ENCODE data around the gene C1orf198. TPM values are rescaled to one million over a fixed set of nuclear protein-coding genes. Genes with fewer than 3 reads are reported as not detected.

C1orf198 gene
- total and polyA plus RNA-seq, 4 donors: 3.9 to 11.1 (median 10.4) TPM

GRCh38 chr1:230825761-230826160, 42.6 kb downstream of the C1orf198 start:
- peak overlapping the region in 1 of 2 donors; percentile 21 for H3K27ac ChIP-seq (ENCODE audit: low read depth in 1 of 2, low read length in 2 of 2)
- peak; percentile 30 for DNase-seq (ENCODE audit: low spot score)

GRCh38 chr1:230824919-230825721, 43.2 kb downstream of the C1orf198 start:
- H3K4me1 ChIP-seq (ENCODE audit: control insufficient read depth in 4 of 4, insufficient read depth in 4 of 4, low read length in 3 of 4): peaks cover 5 to 13% (median 6%) of the 10 kb centered on the region in 4 donors
- WGBS: 58% methylated on average over 11 of the region's 11 CpGs
- H3K27ac ChIP-seq (ENCODE audit: low read depth in 1 of 2, low read length in 2 of 2): no peak overlapping the region
- no peaks in the 10 kb centered on the region for H3K27me3 ChIP-seq (ENCODE audit: control insufficient read depth in 4 of 4, insufficient read depth in 4 of 4, low read length in 3 of 4)
- DNase-seq (ENCODE audit: low spot score): no peak
- H3K36me3 ChIP-seq (ENCODE audit: control insufficient read depth in 4 of 4, insufficient read depth in 3 of 4, low read depth in 1 of 4, low read length in 3 of 4): no peaks in the 10 kb centered on the region
- H3K9ac ChIP-seq (ENCODE audit: low read depth in 1 of 2, low read length in 2 of 2): no peak overlapping the region
- H3K9me3 ChIP-seq (ENCODE audit: control insufficient read depth in 4 of 4, low read length in 3 of 4): no peaks in the 10 kb centered on the region
- TF ChIP-seq EGR1 (IDR thresholded peaks at IDR 0.05; ENCODE audit: low read depth in 2 of 2) (no peak), JUND (IDR thresholded peaks at IDR 0.05) (peak in 1 of 2 donors; percentile 55)
- H3K4me3 ChIP-seq (ENCODE audit: low read depth in 1 of 3, low read length in 3 of 3): no peak overlapping the region

More at GRCh38 chr1:230825761-230826160, 42.6 kb downstream of the C1orf198 start:
- no peaks in the 10 kb centered on the region for H3K9me3 ChIP-seq (ENCODE audit: control insufficient read depth in 4 of 4, low read length in 3 of 4)
- H3K4me1 ChIP-seq (ENCODE audit: control insufficient read depth in 4 of 4, insufficient read depth in 4 of 4, low read length in 3 of 4): peaks cover 5 to 13% (median 6%) of the 10 kb centered on the region in 4 donors
- no peaks in the 10 kb centered on the region for H3K27me3 ChIP-seq (ENCODE audit: control insufficient read depth in 4 of 4, insufficient read depth in 4 of 4, low read length in 3 of 4)
- no peaks in the 10 kb centered on the region for H3K36me3 ChIP-seq (ENCODE audit: control insufficient read depth in 4 of 4, insufficient read depth in 3 of 4, low read depth in 1 of 4, low read length in 3 of 4)
- no peak overlapping the region for H3K9ac ChIP-seq (ENCODE audit: low read depth in 1 of 2, low read length in 2 of 2)
- TF ChIP-seq JUND (IDR thresholded peaks at IDR 0.05) (peak in 1 of 2 donors; percentile 46), REST (IDR thresholded peaks at IDR 0.05) (no peak), SP1 (IDR thresholded peaks at IDR 0.05) (peak; percentile 78), EGR1 (IDR thresholded peaks at IDR 0.05; ENCODE audit: low read depth in 2 of 2) (no peak), HNF4G (IDR thresholded peaks at IDR 0.05) (peak; percentile 42), TAF1 (conservative IDR thresholded peaks at IDR 0.05) (no peak), ATF3 (IDR thresholded peaks at IDR 0.05) (peak; percentile 62), HNF4A (conservative IDR thresholded peaks at IDR 0.05) (peak; percentile 70 to 84)
- WGBS: 56% methylated on average over 3 of the region's 3 CpGs
- no peak overlapping the region for H3K4me3 ChIP-seq (ENCODE audit: low read depth in 1 of 3, low read length in 3 of 3)

GRCh38 chr1:230824551-230824918, 43.8 kb downstream of the C1orf198 start:
- H3K27me3 ChIP-seq (ENCODE audit: control insufficient read depth in 4 of 4, insufficient read depth in 4 of 4, low read length in 3 of 4): no peaks in the 10 kb centered on the region
- H3K27ac ChIP-seq (ENCODE audit: low read depth in 1 of 2, low read length in 2 of 2): no peak overlapping the region
- H3K36me3 ChIP-seq (ENCODE audit: control insufficient read depth in 4 of 4, insufficient read depth in 3 of 4, low read depth in 1 of 4, low read length in 3 of 4): no peaks in the 10 kb centered on the region
- H3K4me3 ChIP-seq (ENCODE audit: low read depth in 1 of 3, low read length in 3 of 3): no peak overlapping the region
- 95% methylated on average over 4 of the region's 4 CpGs for WGBS
- H3K4me1 ChIP-seq (ENCODE audit: control insufficient read depth in 4 of 4, insufficient read depth in 4 of 4, low read length in 3 of 4): peaks cover 5 to 13% (median 6%) of the 10 kb centered on the region in 4 donors
- H3K9ac ChIP-seq (ENCODE audit: low read depth in 1 of 2, low read length in 2 of 2): no peak overlapping the region
- DNase-seq (ENCODE audit: low spot score): peak; percentile 24
- H3K9me3 ChIP-seq (ENCODE audit: control insufficient read depth in 4 of 4, low read length in 3 of 4): no peaks in the 10 kb centered on the region
- TF ChIP-seq NR2F2 (IDR thresholded peaks at IDR 0.05) (no peak), GABPA (IDR thresholded peaks at IDR 0.05 in 1 of 2, conservative IDR thresholded peaks at IDR 0.05 in 1 of 2) (no peak), MAX (IDR thresholded peaks at IDR 0.05) (no peak), SP1 (IDR thresholded peaks at IDR 0.05) (no peak), FOXA2 (IDR thresholded peaks at IDR 0.05) (no peak), RAD21 (IDR thresholded peaks at IDR 0.05) (no peak), CTCF (IDR thresholded peaks at IDR 0.05; ENCODE audit: low read depth, low read length, missing input control) (no peak)
